Stomach (tissue), 4 donors: ENCODE data around the gene ST8SIA4.

Experiments
- CTCF ChIP-seq, 7 experiments: fragments of 450-650 bp in 4 of 7; fragments of 200-600 bp in 3 of 7; sonication (generic) in 3 of 7; IDR thresholded peaks; one replicate each; pipeline ENCODE4 v1.5.1; 2016 to 2019; ENCODE audit warnings: antibody characterized with exemption in 7 of 7, control low read depth in 2 of 7, mild to moderate bottlenecking in 1 of 7
- EP300 ChIP-seq: sonication (generic); formaldehyde crosslinking; IDR thresholded peaks from one replicate; pipeline ENCODE4 v1.6.1; 2017; ENCODE audit warnings: antibody characterized with exemption
- POLR2A ChIP-seq, 4 donors: fragments of 450-650 bp; IDR thresholded peaks; one replicate each; pipeline ENCODE4 v1.6.1; 2016; ENCODE audit warnings: antibody characterized with exemption in 4 of 4, control low read depth in 2 of 4, mild to moderate bottlenecking in 1 of 4, moderate library complexity in 1 of 4
- POLR2AphosphoS5 ChIP-seq, 3 donors: sonication (generic); formaldehyde crosslinking; IDR thresholded peaks; one replicate each; pipeline ENCODE4 v1.6.1; 2016; ENCODE audit warnings: antibody characterized with exemption in 3 of 3

- no peak for TF ChIP-seq CTCF (IDR thresholded peaks at IDR 0.05)
- TF ChIP-seq POLR2AphosphoS5 (IDR thresholded peaks at IDR 0.05) = no peak
- no peak for TF ChIP-seq POLR2A (IDR thresholded peaks at IDR 0.05)
- no peak for TF ChIP-seq EP300
Measured at GRCh38 chr5:100853582-100853981, 49.5 kb downstream of the ST8SIA4 start.
